Natural killer cell (primary cell): Measurements from ENCODE around the gene PLAAT3. TPM values are rescaled to one million over a fixed set of nuclear protein-coding genes. Genes with fewer than 3 reads are reported as not detected.

ENCODE experiments used
- ATAC-seq, 3 donors: fragments of 150-1000 bp in 2 of 3; fragments of 200-7000 bp in 1 of 3; cut with Tn5 transposase; 1 replicate in 1 of 3; 2 replicates in 2 of 3; pipeline ENCODE4 v1.10.0; 2021; ENCODE audit warnings: mild to moderate bottlenecking in 2 of 3, moderate library complexity in 2 of 3
- DNase-seq, 2 donors: peaks; one replicate each; pipeline versions ENCODE4 v3.0.0 to v3.0.0-alpha.2; 2013 to 2021; ENCODE audit warnings: mixed read lengths in 1 of 2
- H3K27ac ChIP-seq: one replicate; pipeline ENCODE4 v1.5.1; 2013; ENCODE audit warnings: mild to moderate bottlenecking, low read length
- H3K27me3 ChIP-seq: one replicate; pipeline ENCODE4 v1.6.1; 2013; ENCODE audit warnings: low read length; ENCODE audit not compliant: control insufficient read depth, insufficient read depth
- H3K36me3 ChIP-seq: one replicate; pipeline ENCODE4 v1.6.1; 2013; ENCODE audit warnings: low read length; ENCODE audit not compliant: control insufficient read depth, insufficient read depth
- H3K4me1 ChIP-seq: one replicate; pipeline ENCODE4 v1.6.1; 2013; ENCODE audit warnings: low read length; ENCODE audit not compliant: control insufficient read depth, insufficient read depth
- H3K4me3 ChIP-seq: one replicate; pipeline ENCODE4 v1.5.1; 2013; ENCODE audit warnings: low read length
- H3K9me3 ChIP-seq: one replicate; pipeline ENCODE4 v1.6.1; 2013; ENCODE audit warnings: low read length; ENCODE audit not compliant: control insufficient read depth, insufficient read depth
- H3K27ac Mint-ChIP-seq, 2 donors: one replicate each; pipeline ENCODE4 v1.8.0; 2022; ENCODE audit warnings: mild to moderate bottlenecking in 2 of 2, mixed read lengths in 2 of 2, moderate library complexity in 1 of 2
- H3K27me3 Mint-ChIP-seq, 2 donors: one replicate each; pipeline ENCODE4 v1.8.0; 2022; ENCODE audit warnings: low read depth in 2 of 2, mixed read lengths in 2 of 2
- H3K36me3 Mint-ChIP-seq: one replicate; pipeline ENCODE4 v1.8.0; 2022; ENCODE audit warnings: mixed read lengths
- H3K4me1 Mint-ChIP-seq, 2 donors: one replicate each; pipeline ENCODE4 v1.8.0; 2022; ENCODE audit warnings: mixed read lengths in 2 of 2
- H3K4me3 Mint-ChIP-seq: one replicate; pipeline ENCODE4 v1.8.0; 2022; ENCODE audit warnings: mild to moderate bottlenecking, moderate library complexity, mixed read lengths
- H3K9me3 Mint-ChIP-seq, 2 donors: one replicate each; pipeline ENCODE4 v1.8.0; 2022; ENCODE audit warnings: mixed read lengths in 2 of 2
- WGBS: methylation state at CpG from one replicate; pipeline ENCODE4 v1.1.7; 2013; ENCODE audit warnings: missing lambda C conversion rate; ENCODE audit not compliant: insufficient coverage; 5-methylcytosine and 5-hydroxymethylcytosine counted together
- intact Hi-C: fragments of 100-400 bp; cut with micrococcal nuclease; formaldehyde crosslinking; loops from one replicate; pipeline ENCODE4 v1.14.2; 2022
- total RNA-seq, 4 donors: library from RNA; stranded (reverse); fragments of 120-200 nt in 1 of 4; gene quantifications; one replicate each; pipeline versions ENCODE4 v1.2.3 to v1.2.4, GENCODE V29; 2013 to 2022
- TF ChIP-seq, protein P1 (sequence below): fragments of 200-600 bp; IDR thresholded peaks from one replicate; pipeline ENCODE4 v1.8.0; 2022; ENCODE audit warnings: antibody characterized with exemption

The PLAAT3 gene
- total RNA-seq, 3 donors from 2014 or later (not counting 1 experiment from before 2014, with no cell fraction given) = 32.5 to 34.1 (median 34.1) TPM

DNA sequence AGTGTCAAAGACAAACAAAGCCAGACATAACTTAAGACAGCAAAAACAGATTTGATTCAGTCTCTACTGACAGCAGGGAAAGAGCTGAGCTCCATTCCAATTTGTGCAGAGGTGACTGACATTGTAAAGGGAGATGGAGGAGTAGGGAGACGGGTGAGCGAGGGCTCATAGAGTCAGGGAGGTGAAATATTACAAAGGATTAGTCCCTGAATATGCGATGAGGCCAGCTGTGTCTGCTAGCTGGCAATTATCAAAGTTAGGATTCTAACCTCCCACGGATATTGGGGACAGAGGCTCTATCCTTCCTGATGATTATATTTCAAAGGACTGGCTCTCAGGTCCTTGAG lies 59.4 kb downstream of the PLAAT3 start:
- H3K27ac Mint-ChIP-seq = peak overlapping the region; percentile 97 to 98
- H3K9me3 Mint-ChIP-seq = no peaks in the 10 kb centered on the region
- H3K36me3 ChIP-seq = no peaks in the 10 kb centered on the region
- DNase-seq (no peak), ATAC-seq (no peak)
- TF ChIP-seq, protein P1, sequence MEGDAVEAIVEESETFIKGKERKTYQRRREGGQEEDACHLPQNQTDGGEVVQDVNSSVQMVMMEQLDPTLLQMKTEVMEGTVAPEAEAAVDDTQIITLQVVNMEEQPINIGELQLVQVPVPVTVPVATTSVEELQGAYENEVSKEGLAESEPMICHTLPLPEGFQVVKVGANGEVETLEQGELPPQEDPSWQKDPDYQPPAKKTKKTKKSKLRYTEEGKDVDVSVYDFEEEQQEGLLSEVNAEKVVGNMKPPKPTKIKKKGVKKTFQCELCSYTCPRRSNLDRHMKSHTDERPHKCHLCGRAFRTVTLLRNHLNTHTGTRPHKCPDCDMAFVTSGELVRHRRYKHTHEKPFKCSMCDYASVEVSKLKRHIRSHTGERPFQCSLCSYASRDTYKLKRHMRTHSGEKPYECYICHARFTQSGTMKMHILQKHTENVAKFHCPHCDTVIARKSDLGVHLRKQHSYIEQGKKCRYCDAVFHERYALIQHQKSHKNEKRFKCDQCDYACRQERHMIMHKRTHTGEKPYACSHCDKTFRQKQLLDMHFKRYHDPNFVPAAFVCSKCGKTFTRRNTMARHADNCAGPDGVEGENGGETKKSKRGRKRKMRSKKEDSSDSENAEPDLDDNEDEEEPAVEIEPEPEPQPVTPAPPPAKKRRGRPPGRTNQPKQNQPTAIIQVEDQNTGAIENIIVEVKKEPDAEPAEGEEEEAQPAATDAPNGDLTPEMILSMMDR = no peak
- H3K4me3 Mint-ChIP-seq = no peak overlapping the region
- H3K36me3 Mint-ChIP-seq = no peaks in the 10 kb centered on the region
- H3K27me3 ChIP-seq = no peaks in the 10 kb centered on the region
- H3K4me3 ChIP-seq = no peak overlapping the region
- 96% methylated on average over 4 of the region's 4 CpGs for WGBS
- peaks cover 48% of the 10 kb centered on the region for H3K4me1 ChIP-seq
- H3K27me3 Mint-ChIP-seq = no peaks in the 10 kb centered on the region
- intact Hi-C loops = loop anchor here (1.0 to 5.0 kb wide), 3 partner anchors 12 to 57 kb away; partner anchors contain the start of gene PLAAT3
- H3K4me1 Mint-ChIP-seq = peaks cover 56 to 59% of the 10 kb centered on the region in 2 donors
- H3K9me3 ChIP-seq = no peaks in the 10 kb centered on the region
- peak overlapping the region; percentile 93 for H3K27ac ChIP-seq

DNA sequence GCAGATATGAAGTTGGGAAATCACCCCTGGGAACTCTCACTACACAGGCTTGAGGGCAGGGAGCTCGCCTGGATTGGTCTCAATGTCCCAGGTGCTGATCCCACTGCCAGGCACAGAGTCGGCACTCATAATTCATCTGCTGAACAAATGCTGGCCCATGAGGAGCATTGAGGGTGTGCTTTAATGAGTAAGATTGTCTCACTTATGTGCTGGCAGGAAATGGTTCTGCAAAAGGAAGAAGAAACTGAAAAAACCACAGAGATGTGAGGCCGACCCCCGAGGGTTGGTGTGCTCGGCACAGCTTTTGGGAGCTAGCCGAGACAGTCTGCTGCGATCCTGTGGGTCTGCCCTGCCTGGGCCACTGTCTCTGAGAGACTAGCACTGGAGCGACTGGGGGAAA lies 60.5 kb downstream of the PLAAT3 start:
- H3K27ac Mint-ChIP-seq = peak overlapping the region; percentile 97 to 98
- H3K4me3 ChIP-seq = no peak overlapping the region
- H3K9me3 ChIP-seq = no peaks in the 10 kb centered on the region

DNA sequence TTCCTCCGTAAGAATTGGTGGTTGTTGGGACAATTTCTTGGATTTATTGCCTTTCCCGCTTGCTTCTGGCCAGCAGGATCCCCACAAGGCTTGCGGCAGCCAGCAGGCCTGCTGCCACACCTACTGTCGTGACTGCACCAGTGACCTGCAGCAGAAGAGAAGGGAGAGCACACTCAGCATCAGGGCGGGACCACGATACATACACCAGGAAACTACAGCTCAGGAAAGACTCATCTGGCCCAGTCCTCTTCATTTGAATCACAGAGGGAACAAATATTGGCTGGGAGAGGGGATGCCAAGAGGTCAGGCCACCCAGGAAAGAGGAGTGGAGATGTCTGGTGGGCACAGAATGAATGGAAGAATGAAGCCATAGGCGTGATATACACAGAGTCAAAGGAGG lies 61.3 kb downstream of the PLAAT3 start:
- TF ChIP-seq, protein P1 = no peak
- intact Hi-C loops = loop anchor here (1.0 to 5.0 kb wide), 3 partner anchors 17 to 59 kb away; partner anchors contain the start of genes PLAAT3 and PLAAT4
- ATAC-seq (no peak), DNase-seq (peak in 1 of 2 donors; percentile 27)
- peaks cover 64 to 66% of the 10 kb centered on the region in 2 donors for H3K4me1 Mint-ChIP-seq
- Histone ChIP-seq H3K27me3 (no peaks in the 10 kb centered on the region), H3K4me1 (peaks cover 48% of the 10 kb centered on the region), H3K4me3 (no peak overlapping the region), H3K9me3 (no peaks in the 10 kb centered on the region), H3K27ac (peak overlapping the region; percentile 93), H3K36me3 (no peaks in the 10 kb centered on the region)
- WGBS = 64% methylated on average over 7 of the region's 7 CpGs
- H3K27me3 Mint-ChIP-seq = no peaks in the 10 kb centered on the region
- H3K36me3 Mint-ChIP-seq = no peaks in the 10 kb centered on the region
- peak overlapping the region; percentile 97 to 98 for H3K27ac Mint-ChIP-seq
- H3K9me3 Mint-ChIP-seq = no peaks in the 10 kb centered on the region
- peak overlapping the region; percentile 85 for H3K4me3 Mint-ChIP-seq

More for the DNA sequence above, 60.5 kb downstream of the PLAAT3 start:
- TF ChIP-seq, protein P1 = no peak
- WGBS = 0% methylated on average over 8 of the region's 8 CpGs
- Mint-ChIP-seq H3K9me3 (no peaks in the 10 kb centered on the region), H3K4me3 (peak overlapping the region; percentile 85), H3K4me1 (peaks cover 58 to 60% of the 10 kb centered on the region in 2 donors), H3K27me3 (no peaks in the 10 kb centered on the region), H3K36me3 (no peaks in the 10 kb centered on the region)
- peak; percentile 77 to 86 (median 86) for ATAC-seq
- Histone ChIP-seq H3K4me1 (peaks cover 48% of the 10 kb centered on the region), H3K27ac (peak overlapping the region; percentile 93), H3K27me3 (no peaks in the 10 kb centered on the region), H3K36me3 (no peaks in the 10 kb centered on the region)
- peak; percentile 71 to 80 for DNase-seq
- intact Hi-C loops = loop anchor here (1.0 to 5.0 kb wide), 5 partner anchors 14 to 59 kb away; partner anchors contain the start of genes PLAAT3 and PLAAT4

DNA sequence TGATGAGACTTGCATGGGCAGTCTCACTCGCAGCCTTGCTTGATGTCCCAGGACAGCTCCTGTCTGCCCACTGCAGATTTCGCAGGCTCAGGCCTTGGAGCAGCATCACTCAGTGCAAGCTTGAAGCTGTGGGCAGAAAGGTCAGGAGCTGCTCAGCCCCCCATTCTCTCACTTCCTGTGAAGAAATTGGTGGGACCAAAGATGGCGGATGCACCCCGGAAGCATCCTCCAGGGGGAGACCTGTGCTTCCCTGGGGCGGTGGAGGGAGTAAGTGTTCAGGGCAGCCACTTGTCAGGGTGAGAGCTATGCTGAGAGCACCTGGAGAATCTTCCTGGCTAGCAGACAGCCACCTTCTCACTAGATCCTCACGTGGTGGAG lies 62.4 kb downstream of the PLAAT3 start:
- no peaks in the 10 kb centered on the region for H3K9me3 ChIP-seq
- peak overlapping the region; percentile 93 for H3K27ac ChIP-seq
- H3K9me3 Mint-ChIP-seq = no peaks in the 10 kb centered on the region
- H3K27ac Mint-ChIP-seq = peak overlapping the region; percentile 97 to 98
- DNase-seq = peak; percentile 37 to 73
- peaks cover 68 to 69% of the 10 kb centered on the region in 2 donors for H3K4me1 Mint-ChIP-seq
- peak overlapping the region; percentile 85 for H3K4me3 Mint-ChIP-seq
- peaks cover 5% of the 10 kb centered on the region for H3K36me3 ChIP-seq
- peak overlapping the region; percentile 47 for H3K4me3 ChIP-seq
- peaks cover 3% of the 10 kb centered on the region for H3K36me3 Mint-ChIP-seq
- peaks cover 48% of the 10 kb centered on the region for H3K4me1 ChIP-seq
- no peaks in the 10 kb centered on the region for H3K27me3 ChIP-seq
- WGBS = 59% methylated on average over 5 of the region's 6 CpGs
- TF ChIP-seq, protein P1 = no peak
- intact Hi-C loops = loop anchor here (5.0 kb wide), 1 partner anchor 60 kb away; the partner anchor contains the start of gene PLAAT3
- ATAC-seq = peak; percentile 13 to 25 (median 17)
- H3K27me3 Mint-ChIP-seq = no peaks in the 10 kb centered on the region
